ENCODE data around the gene CTDSPL. TPM values are rescaled to one million over a fixed set of nuclear protein-coding genes. Genes with fewer than 3 reads are reported as not detected.
A peak's percentile ranks its signal among the peaks of the same experiment; 100 is the strongest.

Gene CTDSPL
- total RNA-seq, 4 donors from 2014 or later, result 33.4 to 72.6 (median 54.0) TPM

DNA sequence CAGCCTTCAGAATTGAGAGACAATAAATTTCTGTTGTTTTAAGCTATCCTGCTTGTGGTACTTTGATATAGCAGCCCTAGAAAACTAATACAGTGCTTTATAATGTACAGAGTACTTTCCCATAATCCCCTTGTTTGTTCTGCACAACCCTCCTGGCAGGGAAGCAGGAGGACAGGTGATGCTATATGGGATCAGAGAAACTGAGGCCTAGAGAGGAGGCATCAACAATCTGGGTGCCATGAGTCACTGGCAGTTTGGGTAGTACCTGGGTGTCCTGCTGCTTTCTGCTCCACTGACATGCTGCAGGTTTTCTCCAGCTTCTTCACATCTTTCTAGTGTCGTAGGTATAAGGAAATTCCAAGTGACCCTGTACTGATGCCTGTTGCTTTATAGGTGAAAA lies 55.0 kb downstream of the CTDSPL start:
- 71 to 100% methylated on average over 1 of the region's 1 CpG for WGBS, 2 donors (ENCODE audit: low coverage in 1 of 2)
- ATAC-seq, result no peak
- TF ChIP-seq, protein P1, sequence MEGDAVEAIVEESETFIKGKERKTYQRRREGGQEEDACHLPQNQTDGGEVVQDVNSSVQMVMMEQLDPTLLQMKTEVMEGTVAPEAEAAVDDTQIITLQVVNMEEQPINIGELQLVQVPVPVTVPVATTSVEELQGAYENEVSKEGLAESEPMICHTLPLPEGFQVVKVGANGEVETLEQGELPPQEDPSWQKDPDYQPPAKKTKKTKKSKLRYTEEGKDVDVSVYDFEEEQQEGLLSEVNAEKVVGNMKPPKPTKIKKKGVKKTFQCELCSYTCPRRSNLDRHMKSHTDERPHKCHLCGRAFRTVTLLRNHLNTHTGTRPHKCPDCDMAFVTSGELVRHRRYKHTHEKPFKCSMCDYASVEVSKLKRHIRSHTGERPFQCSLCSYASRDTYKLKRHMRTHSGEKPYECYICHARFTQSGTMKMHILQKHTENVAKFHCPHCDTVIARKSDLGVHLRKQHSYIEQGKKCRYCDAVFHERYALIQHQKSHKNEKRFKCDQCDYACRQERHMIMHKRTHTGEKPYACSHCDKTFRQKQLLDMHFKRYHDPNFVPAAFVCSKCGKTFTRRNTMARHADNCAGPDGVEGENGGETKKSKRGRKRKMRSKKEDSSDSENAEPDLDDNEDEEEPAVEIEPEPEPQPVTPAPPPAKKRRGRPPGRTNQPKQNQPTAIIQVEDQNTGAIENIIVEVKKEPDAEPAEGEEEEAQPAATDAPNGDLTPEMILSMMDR (IDR thresholded peaks at IDR 0.05), result no peak
- no peak for TF ChIP-seq EP300 (IDR thresholded peaks at IDR 0.05)
- TF ChIP-seq POLR2AphosphoS5 (IDR thresholded peaks at IDR 0.05), result no peak
- TF ChIP-seq POLR2A (IDR thresholded peaks at IDR 0.05), result no peak

DNA sequence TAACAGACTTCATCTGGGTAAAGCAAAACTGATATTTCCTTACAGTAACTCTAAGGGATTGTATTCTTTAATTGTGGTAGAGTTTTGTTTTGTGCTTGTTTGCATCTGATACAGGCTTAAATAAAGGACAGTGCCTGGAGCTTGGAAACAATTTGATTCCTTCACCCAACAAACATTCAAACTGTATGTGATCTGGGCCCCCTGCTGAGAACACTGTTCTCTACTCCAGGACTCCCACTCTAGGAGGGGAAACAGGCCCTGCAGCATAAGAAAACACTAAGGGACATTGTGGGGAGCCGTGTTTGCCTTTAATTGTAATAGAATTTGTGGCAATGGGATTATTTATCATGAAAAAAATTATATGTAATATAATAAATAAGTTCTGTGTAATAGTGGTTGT lies 56.9 kb downstream of the CTDSPL start:
- ATAC-seq, result no peak
- TF ChIP-seq POLR2AphosphoS5 (IDR thresholded peaks at IDR 0.05) (no peak), POLR2A (IDR thresholded peaks at IDR 0.05) (no peak), EP300 (IDR thresholded peaks at IDR 0.05) (no peak)
- TF ChIP-seq, protein P1 (IDR thresholded peaks at IDR 0.05), result no peak
- Histone ChIP-seq H3K27me3 (no peaks in the 10 kb centered on the region), H3K4me3 (no peak overlapping the region), H3K4me1 (peaks cover 7 to 56% (median 11%) of the 10 kb centered on the region in 3 donors), H3K36me3 (no peaks in the 10 kb centered on the region), H3K9me3 (no peaks in the 10 kb centered on the region), H3K27ac (no peak overlapping the region)
- WGBS, 2 donors (ENCODE audit: low coverage in 1 of 2), result 80 to 90% methylated on average over 1 of the region's 1 CpG

More for the DNA sequence above, 55.0 kb downstream of the CTDSPL start:
- H3K27ac ChIP-seq, result no peak overlapping the region
- peaks cover 0 to 45% (median 5%) of the 10 kb centered on the region in 3 donors for H3K4me1 ChIP-seq
- H3K9me3 ChIP-seq, result no peaks in the 10 kb centered on the region
- no peak overlapping the region for H3K4me3 ChIP-seq
- no peaks in the 10 kb centered on the region for H3K36me3 ChIP-seq
- H3K27me3 ChIP-seq, result no peaks in the 10 kb centered on the region

- no peaks in the 10 kb centered on the region for H3K36me3 ChIP-seq
- TF ChIP-seq, protein P1 (IDR thresholded peaks at IDR 0.05), result no peak
- no peak for TF ChIP-seq EP300 (IDR thresholded peaks at IDR 0.05)
- TF ChIP-seq POLR2A (IDR thresholded peaks at IDR 0.05), result no peak
- TF ChIP-seq POLR2AphosphoS5 (IDR thresholded peaks at IDR 0.05), result no peak
- ATAC-seq, result no peak
- H3K4me1 ChIP-seq, result peaks cover 11 to 72% (median 18%) of the 10 kb centered on the region in 3 donors
- no peaks in the 10 kb centered on the region for H3K9me3 ChIP-seq
- H3K27me3 ChIP-seq, result no peaks in the 10 kb centered on the region
- 97 to 100% methylated on average over 2 to 3 of the region's 4 CpGs for WGBS, 2 donors (ENCODE audit: low coverage in 1 of 2)
- H3K4me3 ChIP-seq, result no peak overlapping the region
- no peak overlapping the region for H3K27ac ChIP-seq
Measured at GRCh38 chr3:37920156-37920699, 58.5 kb downstream of the CTDSPL start.

DNA sequence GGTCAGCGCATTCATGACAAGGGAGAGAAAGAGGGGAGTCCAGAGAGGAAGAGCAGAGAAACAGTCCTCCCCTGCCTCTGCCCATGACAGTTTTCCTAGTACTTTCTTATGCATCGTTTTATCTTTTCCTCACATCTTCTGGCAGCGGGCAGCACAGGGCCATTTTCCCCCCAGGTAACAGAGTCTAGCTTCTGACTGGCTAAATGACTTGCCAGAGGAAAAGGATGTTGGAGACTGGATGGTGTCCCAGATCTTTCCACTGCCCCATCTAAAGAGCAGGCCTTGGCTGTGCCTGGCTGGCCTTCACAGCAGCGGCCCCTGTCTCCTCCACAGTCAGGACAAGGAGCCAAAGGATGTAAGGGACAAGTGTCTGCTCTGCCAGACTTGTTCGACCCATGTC lies 59.3 kb downstream of the CTDSPL start:
- Histone ChIP-seq H3K36me3 (no peaks in the 10 kb centered on the region), H3K4me1 (peaks cover 11 to 78% (median 18%) of the 10 kb centered on the region in 3 donors), H3K27ac (peak overlapping the region in 1 of 4 donors; percentile 2), H3K9me3 (no peaks in the 10 kb centered on the region), H3K27me3 (no peaks in the 10 kb centered on the region), H3K4me3 (no peak overlapping the region)
- no peak for ATAC-seq
- 94% methylated on average over 2 of the region's 5 CpGs; no CpG with 5 or more reads in 1 of the 2 donors for whole genome bisulfite sequencing, 2 donors (ENCODE audit: low coverage in 1 of 2)
- TF ChIP-seq, protein P1 (IDR thresholded peaks at IDR 0.05), result no peak
- TF ChIP-seq POLR2A (IDR thresholded peaks at IDR 0.05), result no peak
- TF ChIP-seq POLR2AphosphoS5 (IDR thresholded peaks at IDR 0.05), result no peak
- no peak for TF ChIP-seq EP300 (IDR thresholded peaks at IDR 0.05)
